ENCODE measurements around the gene HDX.
A peak's percentile ranks its signal among the peaks of the same experiment; 100 is the strongest.
"Not testable (repeated sequence)": the region's sequence is repeated elsewhere in the genome, so short reads cannot be mapped to it uniquely, and the experiment has no call there.

HDX gene

GRCh38 chrX:84501798-84502628, at the start of gene HDX:
Gene HDX (minus strand): TSS chrX:84502453. CDS start chrX:84475397, 27,056 bp downstream.
- no peak for TF ChIP-seq CTCF (IDR thresholded peaks at IDR 0.05; ENCODE audit: low read depth, low read length)
- Histone ChIP-seq H3K27ac (peak within 1 kb of the TSS; percentile 69), H3K9me3 (ENCODE audit: severe bottlenecking) (no peaks in the 10 kb centered on the region), H3K27me3 (ENCODE audit: insufficient read depth, low read depth, severe bottlenecking) (peaks cover 6% of the 10 kb centered on the region), H3K4me3 (ENCODE audit: low read depth, low read length) (peak within 1 kb of the TSS; percentile 66), H3K36me3 (no peaks in the 10 kb centered on the region)
- peak; percentile 83 for DNase-seq

GRCh38 chrX:84541315-84541714, 39.1 kb upstream of the HDX start:
- not testable (repeated sequence) for H3K27me3 ChIP-seq (ENCODE audit: insufficient read depth, low read depth, severe bottlenecking); H3K27ac ChIP-seq; H3K4me3 ChIP-seq (ENCODE audit: low read depth, low read length); H3K9me3 ChIP-seq (ENCODE audit: severe bottlenecking); H3K36me3 ChIP-seq; DNase-seq

GRCh38 chrX:84537627-84538026, 35.4 kb upstream of the HDX start:
- H3K36me3 ChIP-seq; H3K4me3 ChIP-seq (ENCODE audit: low read depth, low read length); H3K27me3 ChIP-seq (ENCODE audit: insufficient read depth, low read depth, severe bottlenecking); H3K27ac ChIP-seq; DNase-seq; H3K9me3 ChIP-seq (ENCODE audit: severe bottlenecking): not testable (repeated sequence)

GRCh38 chrX:84488426-84488825, 13.8 kb downstream of the HDX start:
- TF ChIP-seq CTCF (IDR thresholded peaks at IDR 0.05; ENCODE audit: low read depth, low read length), result no peak

GRCh38 chrX:84487365-84488353, 14.6 kb downstream of the HDX start:
- H3K9me3 ChIP-seq (ENCODE audit: severe bottlenecking), result no peaks in the 10 kb centered on the region
- H3K4me3 ChIP-seq (ENCODE audit: low read depth, low read length), result no peak overlapping the region
- H3K36me3 ChIP-seq, result no peaks in the 10 kb centered on the region
- no peak for TF ChIP-seq CTCF (IDR thresholded peaks at IDR 0.05; ENCODE audit: low read depth, low read length)
- H3K27ac ChIP-seq, result no peak overlapping the region
- H3K27me3 ChIP-seq (ENCODE audit: insufficient read depth, low read depth, severe bottlenecking), result no peaks in the 10 kb centered on the region
- DNase-seq, result no peak

More at GRCh38 chrX:84488426-84488825, 13.8 kb downstream of the HDX start:
- Histone ChIP-seq H3K27ac (no peak overlapping the region), H3K36me3 (no peaks in the 10 kb centered on the region), H3K4me3 (ENCODE audit: low read depth, low read length) (no peak overlapping the region), H3K9me3 (ENCODE audit: severe bottlenecking) (no peaks in the 10 kb centered on the region), H3K27me3 (ENCODE audit: insufficient read depth, low read depth, severe bottlenecking) (no peaks in the 10 kb centered on the region)
- DNase-seq, result no peak

- no peak for TF ChIP-seq CTCF (IDR thresholded peaks at IDR 0.05; ENCODE audit: low read depth, low read length)
- no peaks in the 10 kb centered on the region for H3K9me3 ChIP-seq (ENCODE audit: severe bottlenecking)
- no peak overlapping the region for H3K27ac ChIP-seq
- H3K4me3 ChIP-seq (ENCODE audit: low read depth, low read length), result no peak overlapping the region
- no peaks in the 10 kb centered on the region for H3K36me3 ChIP-seq
- no peaks in the 10 kb centered on the region for H3K27me3 ChIP-seq (ENCODE audit: insufficient read depth, low read depth, severe bottlenecking)
- DNase-seq, result no peak
These were observed 23.2 kb downstream of the HDX start for GRCh38 chrX:84479086-84479485.

Measured in WERI-Rb-1 (cell line).